H9 (cell line): ENCODE data around the gene LDLRAD4. TPM values are rescaled to one million over a fixed set of nuclear protein-coding genes. Genes with fewer than 3 reads are reported as not detected.

ENCODE experiments used
- DNase-seq: peaks from one replicate; pipeline ENCODE4 v3.0.0-alpha.2; 2017
- H2AFZ ChIP-seq: one replicate; pipeline ENCODE4 v1.6.1; 2013; ENCODE audit warnings: mild to moderate bottlenecking, low read length, control low read depth, moderate library complexity
- H2AK5ac ChIP-seq: 2 replicates; pipeline ENCODE4 v1.6.1; 2013; ENCODE audit warnings: low read length, control low read depth, mixed read lengths; ENCODE audit not compliant: insufficient read length
- H2BK120ac ChIP-seq: one replicate; pipeline ENCODE4 v1.6.1; 2013; ENCODE audit warnings: low read depth, mild to moderate bottlenecking, low read length, control low read depth, inconsistent platforms; ENCODE audit not compliant: poor library complexity, severe bottlenecking
- H2BK12ac ChIP-seq: 2 replicates; pipeline ENCODE4 v1.6.1; 2013; ENCODE audit warnings: low read length, control low read depth, mixed read lengths, low read depth; ENCODE audit not compliant: insufficient read length
- H2BK15ac ChIP-seq: 2 replicates; pipeline ENCODE4 v1.6.1; 2013; ENCODE audit warnings: low read depth, low read length, control low read depth
- H2BK20ac ChIP-seq: one replicate; pipeline ENCODE4 v1.6.1; 2013; ENCODE audit warnings: low read depth, mild to moderate bottlenecking, low read length, control low read depth, inconsistent platforms; ENCODE audit not compliant: poor library complexity, severe bottlenecking
- H2BK5ac ChIP-seq: 2 replicates; pipeline ENCODE4 v1.6.1; 2013; ENCODE audit warnings: low read length, control low read depth, mixed read lengths; ENCODE audit not compliant: insufficient read length
- H3K14ac ChIP-seq: 2 replicates; pipeline ENCODE4 v1.6.1; 2013; ENCODE audit warnings: low read length, control low read depth; ENCODE audit not compliant: insufficient read depth
- H3K18ac ChIP-seq: 2 replicates; pipeline ENCODE4 v1.6.1; 2013; ENCODE audit warnings: low read depth, mild to moderate bottlenecking, mixed read lengths, low read length, control low read depth; ENCODE audit not compliant: insufficient read length
- H3K23ac ChIP-seq: 2 replicates; pipeline ENCODE4 v1.6.1; 2013; ENCODE audit warnings: low read length, control low read depth, mixed read lengths, low read depth; ENCODE audit not compliant: insufficient read length
- H3K23me2 ChIP-seq: 2 replicates; pipeline ENCODE4 v1.6.1; 2013; ENCODE audit warnings: low read depth, mild to moderate bottlenecking, mixed read lengths, low read length, control low read depth; ENCODE audit not compliant: insufficient read length, poor library complexity, severe bottlenecking
- H3K27ac ChIP-seq: 2 replicates; pipeline ENCODE4 v1.5.1; 2013; ENCODE audit warnings: low read length, control low read depth, mixed read lengths, low read depth; ENCODE audit not compliant: insufficient read length
- H3K27me3 ChIP-seq: 2 replicates; pipeline ENCODE4 v1.6.1; 2013; ENCODE audit warnings: low read length, control low read depth, inconsistent platforms; ENCODE audit not compliant: insufficient read depth
- H3K4ac ChIP-seq: 2 replicates; pipeline ENCODE4 v1.6.1; 2013; ENCODE audit warnings: low read depth, mild to moderate bottlenecking, control low read depth, inconsistent platforms, low read length, moderate library complexity
- H3K4me1 ChIP-seq: 2 replicates; pipeline ENCODE4 v1.6.1; 2013; ENCODE audit warnings: low read length, control low read depth, inconsistent platforms; ENCODE audit not compliant: insufficient read depth
- H3K4me2 ChIP-seq: 2 replicates; pipeline ENCODE4 v1.6.1; 2013; ENCODE audit warnings: low read length, control low read depth, mixed read lengths; ENCODE audit not compliant: insufficient read length, insufficient read depth
- H3K56ac ChIP-seq: 2 replicates; pipeline ENCODE4 v1.6.1; 2013; ENCODE audit warnings: low read depth, mild to moderate bottlenecking, mixed read lengths, low read length, control low read depth; ENCODE audit not compliant: insufficient read length
- H3K79me1 ChIP-seq: 2 replicates; pipeline ENCODE4 v1.6.1; 2013; ENCODE audit warnings: low read depth, mild to moderate bottlenecking, moderate library complexity, low read length, control low read depth, inconsistent platforms; ENCODE audit not compliant: insufficient read depth, poor library complexity, severe bottlenecking
- H3K79me2 ChIP-seq: 2 replicates; pipeline ENCODE4 v1.6.1; 2013; ENCODE audit warnings: low read length, control low read depth, inconsistent platforms; ENCODE audit not compliant: insufficient read depth
- H3K9ac ChIP-seq: 2 replicates; pipeline ENCODE4 v1.6.1; 2013; ENCODE audit warnings: low read length, control low read depth, mixed read lengths; ENCODE audit not compliant: insufficient read length; ENCODE audit errors: extremely low read depth
- H3K9me3 ChIP-seq: one replicate; pipeline ENCODE4 v1.6.1; 2013; ENCODE audit warnings: low read depth, low read length, inconsistent platforms; ENCODE audit not compliant: control insufficient read depth
- H3T11ph ChIP-seq: one replicate; pipeline ENCODE4 v1.6.1; 2013; ENCODE audit warnings: mild to moderate bottlenecking, low read length, control low read depth, inconsistent platforms
- H4K20me1 ChIP-seq: one replicate; pipeline ENCODE4 v1.6.1; 2013; ENCODE audit not compliant: control insufficient read depth, insufficient read length, insufficient read depth
- H4K5ac ChIP-seq: 2 replicates; pipeline ENCODE4 v1.6.1; 2013; ENCODE audit warnings: low read depth, mild to moderate bottlenecking, mixed read lengths, low read length, control low read depth; ENCODE audit not compliant: insufficient read length
- H4K8ac ChIP-seq: replicated peaks from 2 replicates; pipeline ENCODE4 v1.6.1; 2013; ENCODE audit warnings: low read length, control low read depth, mixed read lengths, low read depth; ENCODE audit not compliant: insufficient read length
- H4K91ac ChIP-seq: 2 replicates; pipeline ENCODE4 v1.6.1; 2013; ENCODE audit warnings: low read depth, mild to moderate bottlenecking, moderate library complexity, mixed read lengths, low read length, control low read depth; ENCODE audit not compliant: insufficient read length
- H3K27ac Mint-ChIP-seq, 3 experiments: 2 replicates in 2 of 3; 3 replicates in 1 of 3; pipeline ENCODE4 v1.8.0; 2020 to 2021; ENCODE audit warnings: mixed read lengths in 3 of 3, mild to moderate bottlenecking in 1 of 3, moderate library complexity in 1 of 3
- H3K27me3 Mint-ChIP-seq: 2 replicates; pipeline ENCODE4 v1.8.0; 2021; ENCODE audit warnings: low read depth, mild to moderate bottlenecking, moderate library complexity, mixed read lengths
- H3K36me3 Mint-ChIP-seq, 3 experiments: 2 replicates in 2 of 3; 3 replicates in 1 of 3; pipeline ENCODE4 v1.8.0; 2020 to 2021; ENCODE audit warnings: low read depth in 3 of 3, mixed read lengths in 3 of 3; ENCODE audit not compliant: insufficient read depth in 1 of 3
- H3K4me1 Mint-ChIP-seq, 2 experiments: 2 replicates each; pipeline ENCODE4 v1.8.0; 2020; ENCODE audit warnings: mixed read lengths in 2 of 2
- H3K4me3 Mint-ChIP-seq, 2 experiments: 2 replicates in 1 of 2; 3 replicates in 1 of 2; pipeline ENCODE4 v1.8.0; 2020 to 2021; ENCODE audit warnings: mild to moderate bottlenecking in 2 of 2, mixed read lengths in 2 of 2, moderate library complexity in 1 of 2
- H3K9me3 Mint-ChIP-seq, 2 experiments: 2 replicates in 1 of 2; 3 replicates in 1 of 2; pipeline ENCODE4 v1.8.0; 2020; ENCODE audit warnings: mild to moderate bottlenecking in 2 of 2, mixed read lengths in 2 of 2, moderate library complexity in 1 of 2
- total RNA-seq: library from RNA; stranded (reverse); gene quantifications from 2 replicates; pipeline ENCODE4 v1.2.1, GENCODE V29; 2021
- TF ChIP-seq, protein P1 (sequence below): fragments of 200-600 bp; sonication (generic); conservative IDR thresholded peaks from 3 replicates; pipeline ENCODE4 v1.8.0; 2021; ENCODE audit warnings: antibody characterized with exemption, mild to moderate bottlenecking

Gene LDLRAD4
- total RNA-seq, 1 experiment from 2014 or later: 3.9 TPM

DNA sequence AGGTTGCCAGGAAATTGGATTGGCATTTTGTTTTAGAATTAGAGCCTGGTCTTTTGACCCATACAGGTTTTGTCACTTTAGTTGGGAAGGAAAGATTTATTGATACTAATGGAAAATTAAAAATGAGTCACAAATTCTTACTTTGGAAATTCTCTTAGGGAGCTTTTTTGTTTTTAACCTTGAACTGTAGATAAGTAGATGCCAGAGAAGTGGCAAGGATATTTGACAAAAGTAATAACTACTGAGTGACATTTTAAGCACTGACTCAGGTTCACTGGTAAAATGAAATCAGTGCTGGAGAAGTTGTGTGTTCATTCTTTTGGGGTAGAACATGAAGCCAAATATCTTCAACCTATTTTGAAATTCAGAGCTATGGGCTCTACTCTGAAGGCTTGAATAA is 56.5 kb downstream of the LDLRAD4 start:
- no peaks in the 10 kb centered on the region for H3K79me2 ChIP-seq
- H4K20me1 ChIP-seq: no peaks in the 10 kb centered on the region
- no peaks in the 10 kb centered on the region for H3K9me3 ChIP-seq
- H3K4me1 ChIP-seq: no peaks in the 10 kb centered on the region
- H4K5ac ChIP-seq: no peak overlapping the region
- H3K23ac ChIP-seq: no peak overlapping the region
- no peaks in the 10 kb centered on the region for H3K36me3 Mint-ChIP-seq
- no peak overlapping the region for H2BK12ac ChIP-seq
- no peaks in the 10 kb centered on the region for H3K9me3 Mint-ChIP-seq
- H4K91ac ChIP-seq: no peak overlapping the region
- TF ChIP-seq, protein P1, sequence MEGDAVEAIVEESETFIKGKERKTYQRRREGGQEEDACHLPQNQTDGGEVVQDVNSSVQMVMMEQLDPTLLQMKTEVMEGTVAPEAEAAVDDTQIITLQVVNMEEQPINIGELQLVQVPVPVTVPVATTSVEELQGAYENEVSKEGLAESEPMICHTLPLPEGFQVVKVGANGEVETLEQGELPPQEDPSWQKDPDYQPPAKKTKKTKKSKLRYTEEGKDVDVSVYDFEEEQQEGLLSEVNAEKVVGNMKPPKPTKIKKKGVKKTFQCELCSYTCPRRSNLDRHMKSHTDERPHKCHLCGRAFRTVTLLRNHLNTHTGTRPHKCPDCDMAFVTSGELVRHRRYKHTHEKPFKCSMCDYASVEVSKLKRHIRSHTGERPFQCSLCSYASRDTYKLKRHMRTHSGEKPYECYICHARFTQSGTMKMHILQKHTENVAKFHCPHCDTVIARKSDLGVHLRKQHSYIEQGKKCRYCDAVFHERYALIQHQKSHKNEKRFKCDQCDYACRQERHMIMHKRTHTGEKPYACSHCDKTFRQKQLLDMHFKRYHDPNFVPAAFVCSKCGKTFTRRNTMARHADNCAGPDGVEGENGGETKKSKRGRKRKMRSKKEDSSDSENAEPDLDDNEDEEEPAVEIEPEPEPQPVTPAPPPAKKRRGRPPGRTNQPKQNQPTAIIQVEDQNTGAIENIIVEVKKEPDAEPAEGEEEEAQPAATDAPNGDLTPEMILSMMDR: no peak
- H3K27ac Mint-ChIP-seq: no peak overlapping the region
- peaks cover 17 to 22% of the 10 kb centered on the region in 2 experiments for H3K4me1 Mint-ChIP-seq
- H3K27ac ChIP-seq: no peak overlapping the region
- no peak overlapping the region for H3K4me3 Mint-ChIP-seq
- H3K23me2 ChIP-seq: no peaks in the 10 kb centered on the region
- no peak overlapping the region for H3K18ac ChIP-seq
- no peak overlapping the region for H2BK120ac ChIP-seq
- no peak overlapping the region for H2BK5ac ChIP-seq
- no peak overlapping the region for H3K4ac ChIP-seq
- H2AK5ac ChIP-seq: no peak overlapping the region
- no peaks in the 10 kb centered on the region for H3K79me1 ChIP-seq
- no peak overlapping the region for H3K9ac ChIP-seq
- H3K27me3 ChIP-seq: no peaks in the 10 kb centered on the region
- H3K27me3 Mint-ChIP-seq: peaks cover 40% of the 10 kb centered on the region
- no peak overlapping the region for H3K56ac ChIP-seq
- H3K14ac ChIP-seq: no peak overlapping the region
- no peak overlapping the region for H3K4me2 ChIP-seq
- H2BK15ac ChIP-seq: no peak overlapping the region
- no peak for DNase-seq
- no peak overlapping the region for H4K8ac ChIP-seq
- H2AFZ ChIP-seq: no peak overlapping the region
- no peak overlapping the region for H2BK20ac ChIP-seq
- no peak overlapping the region for H3T11ph ChIP-seq
